Fibroblast of villous mesenchyme (primary cell): ENCODE measurements around the gene CCL20. TPM values are rescaled to one million over a fixed set of nuclear protein-coding genes. Genes with fewer than 3 reads are reported as not detected.
"Not testable (repeated sequence)": the region's sequence is repeated elsewhere in the genome, so short reads cannot be mapped to it uniquely, and the experiment has no call there.

Experiments
- DNase-seq: peaks from one replicate; pipeline ENCODE4 v3.0.0-alpha.2; 2010; ENCODE audit warnings: low read depth
- H3K4me3 ChIP-seq: 2 replicates; pipeline ENCODE4 v1.5.1; 2011; ENCODE audit warnings: low read depth, mild to moderate bottlenecking, low read length
- CTCF ChIP-seq: IDR thresholded peaks from 2 replicates; pipeline ENCODE4 v1.5.1; 2012; ENCODE audit warnings: low read depth, mild to moderate bottlenecking, low read length; ENCODE audit not compliant: insufficient read depth
- total RNA-seq: library from RNA; depleted of rRNA; stranded (reverse); fragments of >200 nt; gene quantifications from 2 replicates; pipeline ENCODE4 v1.2.3, GENCODE V29; 2012

CCL20 gene
- total RNA-seq, 1 donor, result 0.43 TPM

GRCh38 chr2:227785293-227785692, 28.3 kb upstream of the CCL20 start:
- TF ChIP-seq CTCF, result no peak
- H3K4me3 ChIP-seq, result no peak overlapping the region

GRCh38 chr2:227788561-227789018, 25.1 kb upstream of the CCL20 start:
- H3K4me3 ChIP-seq, result no peak overlapping the region
- DNase-seq, result no peak
- TF ChIP-seq CTCF, result no peak

More at GRCh38 chr2:227785293-227785692, 28.3 kb upstream of the CCL20 start:
- no peak for DNase-seq

GRCh38 chr2:227789803-227790202, 23.8 kb upstream of the CCL20 start:
- DNase-seq, result peak; percentile 74
- no peak overlapping the region for H3K4me3 ChIP-seq

GRCh38 chr2:227793148-227793712, 20.4 kb upstream of the CCL20 start:
- H3K4me3 ChIP-seq, result no peak overlapping the region
- DNase-seq, result no peak
- TF ChIP-seq CTCF, result no peak

More at GRCh38 chr2:227789803-227790202, 23.8 kb upstream of the CCL20 start:
- TF ChIP-seq CTCF, result no peak

GRCh38 chr2:227796045-227796711, 17.5 kb upstream of the CCL20 start:
- TF ChIP-seq CTCF, result no peak
- no peak overlapping the region for H3K4me3 ChIP-seq
- no peak for DNase-seq

- DNase-seq, H3K4me3 ChIP-seq: not testable (repeated sequence)
These were observed 16.9 kb upstream of the CCL20 start for GRCh38 chr2:227796768-227797167.

GRCh38 chr2:227799202-227799601, 14.4 kb upstream of the CCL20 start:
- no peak for DNase-seq
- TF ChIP-seq CTCF, result no peak
- no peak overlapping the region for H3K4me3 ChIP-seq
